KMS-11 (cell line): ENCODE measurements around the gene MEGF10.

Source experiments
- H2AFZ ChIP-seq: fragments of 200-600 bp; sonication (generic); 2 replicates; pipeline ENCODE4 v1.6.1; 2016; ENCODE audit warnings: antibody characterized with exemption, mixed run types, low read depth
- H3K27ac ChIP-seq: fragments of 200-600 bp; sonication (generic); 2 replicates; pipeline ENCODE4 v1.6.1; 2016; ENCODE audit warnings: mild to moderate bottlenecking, mixed run types
- H3K27me3 ChIP-seq: fragments of 200-600 bp; sonication (generic); 2 replicates; pipeline ENCODE4 v1.6.1; 2017; ENCODE audit warnings: mild to moderate bottlenecking, low read depth, mixed run types, moderate library complexity; ENCODE audit not compliant: insufficient read depth
- H3K36me3 ChIP-seq: fragments of 200-600 bp; sonication (generic); 2 replicates; pipeline ENCODE4 v1.6.1; 2017; ENCODE audit warnings: mild to moderate bottlenecking, mixed run types; ENCODE audit not compliant: insufficient read depth
- H3K4me1 ChIP-seq: fragments of 200-600 bp; sonication (generic); 2 replicates; pipeline ENCODE4 v1.6.1; 2016; ENCODE audit warnings: mild to moderate bottlenecking, low read depth, mixed run types; ENCODE audit not compliant: poor library complexity, severe bottlenecking
- H3K4me2 ChIP-seq: fragments of 200-600 bp; sonication (generic); 2 replicates; pipeline ENCODE4 v1.7.0; 2016; ENCODE audit warnings: mild to moderate bottlenecking, mixed run types
- H3K4me3 ChIP-seq: fragments of 200-600 bp; sonication (generic); IDR thresholded peaks from 2 replicates; pipeline ENCODE4 v1.6.1; 2017; ENCODE audit warnings: low read depth, low read length, mixed read lengths; ENCODE audit not compliant: insufficient read depth
- H3K79me2 ChIP-seq: fragments of 200-600 bp; sonication (generic); 2 replicates; pipeline ENCODE4 v1.6.1; 2016; ENCODE audit warnings: low read depth, mixed run types; ENCODE audit not compliant: insufficient read depth
- H3K9ac ChIP-seq: fragments of 200-600 bp; sonication (generic); 2 replicates; pipeline ENCODE4 v1.6.1; 2016; ENCODE audit warnings: mild to moderate bottlenecking, mixed run types
- H4K20me1 ChIP-seq: fragments of 200-600 bp; sonication (generic); 2 replicates; pipeline ENCODE4 v1.6.1; 2016; ENCODE audit warnings: mild to moderate bottlenecking, mixed run types; ENCODE audit not compliant: insufficient read depth
- CTCF ChIP-seq: fragments of 200-600 bp; sonication (generic); conservative IDR thresholded peaks from 2 replicates; pipeline ENCODE4 v1.6.1; 2017; ENCODE audit warnings: low read depth, mild to moderate bottlenecking, antibody characterized with exemption, low read length, moderate library complexity, mixed read lengths

MEGF10 gene

GRCh38 chr5:127351418-127351817, 60.8 kb downstream of the MEGF10 start:
- Histone ChIP-seq H2AFZ (no peak overlapping the region), H3K27ac (no peak overlapping the region), H3K4me3 (no peak overlapping the region), H3K4me1 (no peaks in the 10 kb centered on the region), H3K36me3 (no peaks in the 10 kb centered on the region), H3K4me2 (no peak overlapping the region), H3K27me3 (no peaks in the 10 kb centered on the region), H3K9ac (no peak overlapping the region), H3K79me2 (no peaks in the 10 kb centered on the region), H4K20me1 (no peaks in the 10 kb centered on the region)
- no peak for TF ChIP-seq CTCF

GRCh38 chr5:127352068-127352467, 61.5 kb downstream of the MEGF10 start:
- Histone ChIP-seq H4K20me1 (no peaks in the 10 kb centered on the region), H3K4me3 (no peak overlapping the region), H3K27ac (no peak overlapping the region), H3K9ac (no peak overlapping the region), H3K79me2 (no peaks in the 10 kb centered on the region), H3K4me1 (no peaks in the 10 kb centered on the region), H3K4me2 (no peak overlapping the region), H3K36me3 (no peaks in the 10 kb centered on the region), H3K27me3 (no peaks in the 10 kb centered on the region), H2AFZ (no peak overlapping the region)
- TF ChIP-seq CTCF: no peak

GRCh38 chr5:127353327-127353726, 62.7 kb downstream of the MEGF10 start:
- no peak overlapping the region for H3K9ac ChIP-seq
- no peaks in the 10 kb centered on the region for H3K36me3 ChIP-seq
- no peak overlapping the region for H2AFZ ChIP-seq
- no peak for TF ChIP-seq CTCF
- no peaks in the 10 kb centered on the region for H3K79me2 ChIP-seq
- no peak overlapping the region for H3K27ac ChIP-seq
- no peak overlapping the region for H3K4me2 ChIP-seq
- no peak overlapping the region for H3K4me3 ChIP-seq
- H3K4me1 ChIP-seq: no peaks in the 10 kb centered on the region
- no peaks in the 10 kb centered on the region for H3K27me3 ChIP-seq
- no peaks in the 10 kb centered on the region for H4K20me1 ChIP-seq

- Histone ChIP-seq H3K4me1 (no peaks in the 10 kb centered on the region), H3K4me2 (no peak overlapping the region), H3K36me3 (no peaks in the 10 kb centered on the region), H3K27me3 (no peaks in the 10 kb centered on the region), H3K79me2 (no peaks in the 10 kb centered on the region), H3K27ac (no peak overlapping the region), H3K9ac (no peak overlapping the region), H2AFZ (no peak overlapping the region), H3K4me3 (no peak overlapping the region), H4K20me1 (no peaks in the 10 kb centered on the region)
- TF ChIP-seq CTCF: no peak
Measured at GRCh38 chr5:127353796-127354195, 63.2 kb downstream of the MEGF10 start.

- Histone ChIP-seq H3K79me2 (no peaks in the 10 kb centered on the region), H3K4me2 (no peak overlapping the region), H3K4me3 (no peak overlapping the region), H3K27ac (no peak overlapping the region), H3K4me1 (no peaks in the 10 kb centered on the region), H3K36me3 (no peaks in the 10 kb centered on the region), H4K20me1 (no peaks in the 10 kb centered on the region), H3K9ac (no peak overlapping the region), H3K27me3 (no peaks in the 10 kb centered on the region), H2AFZ (no peak overlapping the region)
- TF ChIP-seq CTCF: no peak
Measured at GRCh38 chr5:127355337-127355736, 64.7 kb downstream of the MEGF10 start.
